Activated naive CD8-positive, alpha-beta T cell treated with anti-CD3 and anti-CD28 coated beads, Interleukin-2, amount 50 U/mL, for 16 hours (primary cell): ENCODE measurements around the gene DPH5.
"Not testable (repeated sequence)": the region's sequence is repeated elsewhere in the genome, so short reads cannot be mapped to it uniquely, and the experiment has no call there.

Experiments used
- DNase-seq: peaks from one replicate; pipeline ENCODE4 v3.0.0-alpha.2; 2020; ENCODE audit warnings: low read depth, low spot score

DPH5 gene, protein sequence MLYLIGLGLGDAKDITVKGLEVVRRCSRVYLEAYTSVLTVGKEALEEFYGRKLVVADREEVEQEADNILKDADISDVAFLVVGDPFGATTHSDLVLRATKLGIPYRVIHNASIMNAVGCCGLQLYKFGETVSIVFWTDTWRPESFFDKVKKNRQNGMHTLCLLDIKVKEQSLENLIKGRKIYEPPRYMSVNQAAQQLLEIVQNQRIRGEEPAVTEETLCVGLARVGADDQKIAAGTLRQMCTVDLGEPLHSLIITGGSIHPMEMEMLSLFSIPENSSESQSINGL

DNA sequence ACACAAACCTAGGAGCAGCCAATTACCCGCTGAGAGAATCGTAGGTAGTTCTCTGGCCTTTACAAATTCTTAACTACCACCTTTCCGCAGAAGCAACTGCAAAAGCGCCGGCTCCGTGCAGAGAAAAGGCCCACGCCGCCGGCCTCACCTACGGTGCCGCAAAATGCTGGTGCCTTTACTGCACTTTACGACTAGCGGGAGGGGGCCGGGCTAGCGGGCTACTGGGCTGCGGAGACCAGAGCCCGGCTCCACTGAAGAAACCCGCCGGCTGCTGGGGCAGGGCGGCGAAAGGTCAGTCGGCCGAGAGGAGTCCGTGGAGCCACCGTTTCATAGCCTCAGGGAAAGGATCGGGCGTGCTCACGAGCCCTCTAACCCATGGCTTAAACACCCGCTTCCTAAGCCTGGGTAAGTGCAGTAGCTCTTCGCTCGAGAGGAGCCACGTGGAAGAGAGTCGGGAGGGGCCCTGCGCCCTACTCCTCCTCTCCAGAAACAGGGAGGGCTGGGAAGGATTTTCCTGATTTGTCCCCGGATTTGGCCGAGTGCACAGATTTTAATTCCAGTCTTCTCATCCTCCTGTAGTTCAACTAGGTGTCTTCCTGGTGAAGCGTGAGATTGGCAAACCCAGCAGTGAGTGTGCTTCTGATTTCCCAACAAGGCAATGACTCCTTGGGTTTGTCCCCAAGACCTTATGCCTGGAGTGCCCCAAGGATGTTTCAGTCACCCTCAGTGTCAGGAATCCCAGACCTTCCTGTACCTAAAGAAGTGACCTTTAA is at the start of gene DPH5:
Gene DPH5, minus strand, starts transcription at position 128 of the 773 bp plus-strand sequence. CDS start 341 bp downstream, outside the sequence.
- peak; percentile 72 for DNase-seq

DNA sequence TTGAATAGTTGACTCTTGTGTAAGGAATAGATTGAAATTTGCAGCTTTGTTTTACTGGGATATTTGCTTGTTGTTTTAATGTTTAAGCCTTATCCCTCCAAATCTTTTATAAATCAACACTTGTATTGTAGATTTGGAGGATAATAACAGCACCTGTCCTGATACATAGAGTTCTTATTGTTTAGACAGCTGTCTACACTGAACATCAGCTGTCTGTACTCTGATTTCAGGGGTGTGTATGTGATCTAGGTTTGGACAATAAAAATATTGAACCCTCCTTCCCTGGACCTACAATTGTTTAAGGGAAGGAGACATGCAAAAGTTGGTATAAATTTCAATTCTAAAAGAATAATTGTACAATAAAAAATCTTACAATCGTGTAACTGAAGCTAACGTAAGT is 48.3 kb upstream of the DPH5 start:
- DNase-seq: no peak

- no peak for DNase-seq
Observed at GRCh38 chr1:101071470-101071891, 45.9 kb upstream of the DPH5 start.

- no peak for DNase-seq
Observed at GRCh38 chr1:101069158-101069557, 43.6 kb upstream of the DPH5 start.

- DNase-seq: not testable (repeated sequence)
Observed at GRCh38 chr1:101066937-101067335, 41.4 kb upstream of the DPH5 start.

GRCh38 chr1:101066260-101066936 is 40.8 kb upstream of the DPH5 start:
- no peak for DNase-seq

- no peak for DNase-seq
Observed at GRCh38 chr1:101065575-101065974, 40.0 kb upstream of the DPH5 start.

- DNase-seq: no peak
Observed at GRCh38 chr1:101064697-101065096, 39.1 kb upstream of the DPH5 start.

DNA sequence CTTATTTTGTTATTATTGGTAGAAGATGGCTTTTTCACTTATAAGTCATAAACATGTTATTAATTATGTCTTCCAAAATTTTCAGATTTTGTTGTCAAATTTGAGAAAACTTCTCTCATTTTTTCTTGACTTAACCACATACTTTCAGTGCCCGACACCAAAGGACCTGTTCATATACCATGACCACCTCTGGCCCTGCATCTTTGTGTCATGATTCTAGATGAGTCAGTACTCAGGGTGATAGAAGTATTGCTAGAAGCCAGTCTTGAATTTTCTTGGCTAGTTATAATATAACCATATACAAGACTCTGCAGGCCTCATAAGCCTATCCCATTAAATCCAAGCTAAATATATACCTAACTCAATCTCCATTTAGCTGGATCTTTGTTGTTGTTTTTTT is 35.4 kb upstream of the DPH5 start:
- DNase-seq: no peak

GRCh38 chr1:101059945-101060542 is 34.5 kb upstream of the DPH5 start:
- DNase-seq: no peak

- no peak for DNase-seq
Observed at GRCh38 chr1:101055623-101056022, 30.0 kb upstream of the DPH5 start.

DNA sequence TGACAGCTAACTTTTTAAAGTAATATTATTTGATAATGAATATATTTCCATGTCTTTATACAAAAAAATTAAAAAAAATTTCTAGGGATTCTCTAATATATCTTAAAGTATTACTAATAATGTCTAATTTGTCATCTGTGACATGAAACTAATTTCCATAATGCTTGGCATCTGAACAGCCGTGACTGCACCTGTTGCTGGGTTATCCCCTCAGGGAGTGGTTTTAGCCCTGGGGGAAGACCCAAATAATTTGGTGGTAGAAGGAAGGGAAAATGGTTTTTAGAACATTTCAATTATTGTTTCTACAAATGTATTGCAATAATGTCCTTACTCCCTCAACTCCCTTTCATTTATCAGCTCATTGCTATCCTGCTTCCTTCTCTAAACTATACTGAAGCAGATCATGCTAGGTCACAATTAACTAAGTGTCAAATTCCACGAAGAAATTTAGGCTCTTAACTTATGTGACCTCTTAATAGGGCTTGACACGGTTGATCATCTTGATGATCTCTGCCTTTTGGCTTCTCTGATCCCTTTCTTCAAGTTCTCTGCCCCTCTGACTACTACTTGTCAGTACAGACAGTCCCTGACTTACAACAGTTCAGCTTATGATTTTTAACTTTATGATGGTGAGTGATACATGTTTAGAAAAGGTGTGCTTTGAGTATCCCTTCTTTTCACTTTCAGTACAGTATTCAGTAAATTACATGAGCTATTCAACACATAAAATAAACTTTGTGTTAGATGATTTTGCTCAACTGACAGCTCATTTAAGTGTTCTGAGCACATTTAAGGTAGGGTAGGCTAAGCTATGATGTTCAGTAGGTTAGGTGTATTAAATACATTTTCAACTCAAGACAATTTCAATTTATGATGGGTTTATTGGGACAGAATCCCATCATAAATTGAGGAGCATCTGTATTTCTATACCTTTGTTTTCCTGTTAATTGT is 26.4 kb upstream of the DPH5 start:
- no peak for DNase-seq

DNA sequence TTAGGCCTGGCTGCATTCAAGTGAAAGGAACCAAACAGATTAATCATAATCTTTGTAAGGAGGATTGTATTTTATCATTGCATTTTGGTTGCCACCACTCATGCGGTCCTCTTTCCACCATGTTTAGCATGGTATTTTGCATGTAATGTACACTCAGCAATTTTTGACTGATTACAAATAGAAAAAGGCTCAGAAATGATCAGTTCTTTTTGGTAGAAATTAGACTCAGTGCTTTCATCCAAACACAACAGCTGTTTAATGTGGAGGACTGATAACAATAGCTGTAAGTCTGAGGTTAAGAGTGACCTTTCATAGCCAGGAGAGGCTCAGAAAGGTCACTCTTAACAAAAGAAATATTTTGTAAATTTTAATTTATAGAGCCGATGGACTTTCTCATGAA is 25.3 kb upstream of the DPH5 start:
- DNase-seq: no peak

- no peak for DNase-seq
Observed at GRCh38 chr1:101044749-101045148, 19.2 kb upstream of the DPH5 start.

DNA sequence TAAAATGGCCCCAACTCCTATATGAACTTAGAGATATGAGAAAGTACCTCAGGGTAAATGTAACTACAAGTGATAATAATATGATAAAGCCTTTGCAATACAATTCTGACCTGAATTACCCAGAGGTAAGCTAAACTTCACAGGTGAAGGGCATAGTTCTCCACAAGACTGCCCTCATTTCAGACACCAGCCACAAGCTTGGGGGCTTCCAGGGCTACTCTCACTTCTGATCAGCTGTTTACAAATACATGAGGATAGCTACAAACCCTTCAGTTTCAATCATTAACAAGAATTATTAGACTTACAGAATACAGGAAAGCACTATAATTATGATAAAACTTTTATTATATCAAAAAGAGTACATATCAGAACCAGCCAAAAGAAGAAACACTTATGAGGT is 18.7 kb upstream of the DPH5 start:
- no peak for DNase-seq

DNA sequence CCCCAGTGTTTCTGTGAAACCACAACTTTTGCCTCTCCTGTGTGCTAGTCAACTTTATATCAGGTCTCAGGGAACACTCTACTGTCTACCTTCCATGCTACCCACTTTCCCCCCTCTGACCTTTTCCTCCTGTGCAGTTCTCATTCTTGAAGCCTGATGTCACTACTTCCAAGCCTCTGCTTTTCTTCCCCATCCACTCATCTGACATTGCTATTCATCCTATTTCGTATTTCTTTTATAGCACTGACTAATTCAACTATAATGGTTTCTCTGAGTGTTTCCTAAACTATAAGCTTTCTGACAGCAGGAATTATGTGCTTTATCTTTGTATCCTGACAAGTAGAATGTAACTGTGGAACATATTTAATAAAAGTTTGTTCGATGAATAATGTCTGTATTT is 18.2 kb upstream of the DPH5 start:
- no peak for DNase-seq

DNA sequence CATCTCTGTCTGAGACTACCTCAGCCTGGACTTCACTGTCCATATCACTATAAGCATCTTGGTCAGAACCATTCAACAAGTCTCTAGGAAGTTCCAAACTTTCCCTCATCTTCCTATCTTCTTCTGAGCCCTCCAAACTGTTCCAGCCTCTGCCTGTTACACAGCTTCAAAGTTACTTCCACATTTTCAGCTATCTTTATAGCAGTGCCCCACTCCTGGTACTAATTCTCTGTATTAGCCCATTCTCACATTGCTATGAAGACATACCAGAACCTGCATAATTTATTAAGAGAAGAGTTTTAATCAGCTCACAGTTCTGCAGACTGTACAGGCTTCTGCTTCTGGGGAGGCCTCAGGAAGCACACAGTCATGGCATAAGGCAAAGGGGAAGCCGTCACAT is 15.7 kb upstream of the DPH5 start:
- DNase-seq: no peak

DNA sequence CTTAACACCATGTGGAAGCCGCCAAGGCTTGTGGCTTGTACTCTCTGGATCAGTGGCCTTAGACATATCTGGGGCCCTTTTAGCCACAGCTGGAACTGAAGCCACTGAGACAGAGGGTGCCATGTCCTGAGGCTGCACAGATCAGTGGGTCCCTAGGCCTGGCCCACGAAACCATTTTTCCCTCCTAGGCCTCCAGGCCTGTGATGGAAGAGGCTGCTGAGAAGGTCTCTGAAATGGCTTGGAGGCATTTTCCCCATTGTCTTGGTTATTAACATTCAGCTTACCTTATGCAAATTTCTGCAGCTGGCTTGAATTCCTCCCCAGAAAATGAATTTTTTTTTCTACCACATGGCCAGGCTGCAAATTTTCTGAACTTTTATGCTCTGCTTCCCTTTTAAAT is 15.1 kb upstream of the DPH5 start:
- no peak for DNase-seq

- DNase-seq: no peak
Observed at GRCh38 chr1:101039245-101039644, 13.7 kb upstream of the DPH5 start.

DNA sequence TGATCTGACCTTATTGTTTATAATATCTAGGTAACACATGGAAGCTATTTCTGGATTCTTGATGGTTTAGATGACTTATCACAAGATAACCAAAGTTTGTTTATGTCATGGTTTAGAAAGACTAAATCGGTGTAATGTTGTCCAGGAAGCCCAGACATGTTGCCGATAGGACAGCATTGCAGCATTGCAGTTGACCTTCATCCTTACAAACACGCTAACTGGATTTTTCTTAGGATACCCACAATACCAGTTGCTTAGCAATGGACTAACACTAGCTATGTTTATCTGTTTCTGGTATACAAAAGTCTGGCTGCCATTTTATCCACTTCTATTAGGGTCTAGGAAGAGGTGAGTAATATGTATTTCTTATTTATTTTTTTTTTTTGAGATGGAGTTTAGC is 11.7 kb upstream of the DPH5 start:
- no peak for DNase-seq

DNA sequence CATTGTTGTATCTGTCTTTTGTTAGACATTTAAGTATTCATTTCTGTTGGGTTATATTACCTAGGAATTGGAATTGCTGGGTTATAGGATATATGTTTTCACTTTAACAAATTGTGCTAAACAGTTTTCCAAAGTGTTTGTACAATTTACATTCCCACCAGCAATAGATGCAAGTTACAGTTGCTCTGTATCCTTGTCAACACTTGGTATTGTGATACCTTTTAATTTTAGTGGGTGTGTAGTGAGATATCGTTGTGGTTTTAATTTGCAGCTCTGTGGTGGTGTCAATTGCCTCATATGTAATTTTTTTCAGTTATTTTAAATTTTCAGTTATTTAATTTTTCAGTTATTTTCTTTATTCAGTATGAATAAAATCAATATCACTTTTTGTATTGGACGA is 7.4 kb upstream of the DPH5 start:
- DNase-seq: no peak
